Mucosa of stomach (tissue), 1 donor: ENCODE measurements around the gene CHP2.

ENCODE experiments used
- H3K27me3 ChIP-seq: one replicate; pipeline ENCODE4 v1.7.0; 2013; ENCODE audit warnings: mild to moderate bottlenecking, low read length; ENCODE audit not compliant: control insufficient read depth, insufficient read depth
- H3K36me3 ChIP-seq: one replicate; pipeline ENCODE4 v1.7.0; 2013; ENCODE audit warnings: low read length; ENCODE audit not compliant: control insufficient read depth, insufficient read depth
- H3K4me1 ChIP-seq: one replicate; pipeline ENCODE4 v1.7.0; 2013; ENCODE audit warnings: mild to moderate bottlenecking, low read length; ENCODE audit not compliant: control insufficient read depth, insufficient read depth
- H3K4me3 ChIP-seq: one replicate; pipeline ENCODE4 v1.7.0; 2013; ENCODE audit warnings: low read length
- H3K9ac ChIP-seq: one replicate; pipeline ENCODE4 v1.7.0; 2013; ENCODE audit warnings: mild to moderate bottlenecking, low read length, moderate library complexity
- H3K9me3 ChIP-seq: one replicate; pipeline ENCODE4 v1.7.0; 2013; ENCODE audit warnings: mild to moderate bottlenecking, low read length, moderate library complexity; ENCODE audit not compliant: control insufficient read depth
- donor health status: Pancreatic carcinoma.

The CHP2 gene

GRCh38 chr16:23753908-23754593 is 775 bp upstream of the CHP2 start:
- Histone ChIP-seq H3K27me3 (peaks cover 44% of the 10 kb centered on the region), H3K4me3 (no peak overlapping the region), H3K36me3 (no peaks in the 10 kb centered on the region), H3K9me3 (no peaks in the 10 kb centered on the region), H3K9ac (no peak overlapping the region), H3K4me1 (peaks cover 7% of the 10 kb centered on the region)

DNA sequence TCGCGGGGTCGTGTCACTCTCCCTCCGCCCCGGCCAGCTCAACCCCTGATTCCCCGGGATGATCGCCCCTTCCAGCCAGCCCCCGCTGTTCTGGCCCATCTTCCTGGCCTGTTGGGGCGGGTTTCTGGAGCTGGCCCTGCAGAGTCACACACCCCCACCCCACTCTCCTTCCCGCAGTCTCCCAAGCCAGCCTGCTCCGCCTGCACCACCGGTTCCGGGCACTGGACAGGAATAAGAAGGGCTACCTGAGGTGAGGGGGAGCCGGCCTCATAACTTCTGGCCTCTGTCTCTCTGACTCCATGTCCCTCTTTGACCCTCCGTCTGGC is 621 bp downstream of the CHP2 start:
- no peaks in the 10 kb centered on the region for H3K36me3 ChIP-seq
- H3K27me3 ChIP-seq, result peaks cover 44% of the 10 kb centered on the region
- H3K9ac ChIP-seq, result no peak overlapping the region
- no peaks in the 10 kb centered on the region for H3K9me3 ChIP-seq
- H3K4me1 ChIP-seq, result peaks cover 7% of the 10 kb centered on the region
- no peak overlapping the region for H3K4me3 ChIP-seq

GRCh38 chr16:23757116-23757515 is 2.3 kb downstream of the CHP2 start:
- Histone ChIP-seq H3K27me3 (peaks cover 44% of the 10 kb centered on the region), H3K4me3 (no peak overlapping the region), H3K36me3 (no peaks in the 10 kb centered on the region), H3K9ac (no peak overlapping the region), H3K4me1 (peaks cover 7% of the 10 kb centered on the region), H3K9me3 (no peaks in the 10 kb centered on the region)

GRCh38 chr16:23757937-23758619 is 3.3 kb downstream of the CHP2 start:
- Histone ChIP-seq H3K9ac (no peak overlapping the region), H3K4me1 (peaks cover 7% of the 10 kb centered on the region), H3K9me3 (no peaks in the 10 kb centered on the region), H3K27me3 (peaks cover 44% of the 10 kb centered on the region), H3K4me3 (no peak overlapping the region), H3K36me3 (no peaks in the 10 kb centered on the region)

DNA sequence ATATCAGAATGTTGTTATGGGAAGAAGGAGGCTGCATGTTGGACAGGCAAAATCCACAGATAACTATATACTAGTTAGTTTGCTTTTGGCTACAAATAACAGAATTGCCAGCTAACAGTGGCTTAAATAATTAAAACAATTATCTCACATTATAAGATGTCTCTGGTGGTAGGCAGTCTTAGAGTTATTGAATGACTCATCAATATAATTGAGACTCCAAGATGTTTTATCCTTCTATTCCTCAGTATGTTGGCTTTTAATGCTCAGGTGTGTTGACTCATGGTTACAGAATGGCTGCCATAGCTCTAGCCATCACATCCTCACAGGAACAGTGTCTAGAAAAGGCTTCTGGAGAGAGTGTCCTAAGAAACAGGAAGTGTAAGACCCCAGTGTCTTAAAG is 11.1 kb downstream of the CHP2 start:
- Histone ChIP-seq H3K9ac (no peak overlapping the region), H3K36me3 (no peaks in the 10 kb centered on the region), H3K4me1 (no peaks in the 10 kb centered on the region), H3K4me3 (no peak overlapping the region), H3K27me3 (no peaks in the 10 kb centered on the region), H3K9me3 (no peaks in the 10 kb centered on the region)

DNA sequence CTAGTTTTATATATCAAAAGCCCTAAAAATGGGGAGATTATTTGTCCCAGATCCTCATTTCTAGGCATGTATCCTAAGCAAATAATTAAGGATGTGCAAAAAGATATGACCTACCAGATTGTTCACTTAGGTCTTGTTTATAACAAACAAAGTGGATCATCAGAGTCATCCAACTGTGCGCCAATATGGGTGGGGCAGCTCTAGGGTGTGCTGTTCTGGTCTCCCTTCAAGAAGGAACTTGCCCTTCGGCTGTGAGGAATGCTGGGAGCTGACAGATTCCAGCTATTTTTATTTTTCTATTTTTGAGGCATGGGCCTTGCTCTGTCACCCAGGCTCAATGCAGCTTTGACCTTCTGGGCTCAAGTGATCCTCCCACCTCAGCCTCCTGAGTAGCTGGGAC is 13.8 kb downstream of the CHP2 start:
- H3K9me3 ChIP-seq, result no peaks in the 10 kb centered on the region
- H3K4me1 ChIP-seq, result no peaks in the 10 kb centered on the region
- H3K36me3 ChIP-seq, result no peaks in the 10 kb centered on the region
- H3K4me3 ChIP-seq, result no peak overlapping the region
- H3K9ac ChIP-seq, result no peak overlapping the region
- H3K27me3 ChIP-seq, result no peaks in the 10 kb centered on the region

DNA sequence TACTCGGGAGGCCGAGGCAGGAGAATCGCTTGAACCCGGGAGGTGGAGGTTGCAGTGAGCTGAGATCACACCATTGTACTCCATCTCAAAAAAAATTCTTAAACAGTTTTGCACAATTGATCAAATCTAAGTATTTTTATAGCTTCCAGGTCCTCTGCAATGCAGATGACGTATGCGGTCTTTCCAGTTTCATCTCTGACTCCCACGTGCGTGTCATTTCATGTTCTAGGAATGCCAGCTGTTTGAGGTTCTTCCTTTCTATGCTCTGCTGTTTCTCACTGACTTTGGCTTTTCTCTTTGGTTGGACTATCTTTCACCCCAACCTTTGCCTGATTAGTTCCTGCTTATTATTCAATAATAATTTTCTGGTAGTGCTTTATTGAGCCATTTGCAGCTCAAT is 16.2 kb downstream of the CHP2 start:
- no peaks in the 10 kb centered on the region for H3K9me3 ChIP-seq
- no peak overlapping the region for H3K4me3 ChIP-seq
- H3K9ac ChIP-seq, result no peak overlapping the region
- H3K36me3 ChIP-seq, result no peaks in the 10 kb centered on the region
- H3K4me1 ChIP-seq, result no peaks in the 10 kb centered on the region
- no peaks in the 10 kb centered on the region for H3K27me3 ChIP-seq

GRCh38 chr16:23771642-23772041 is 16.8 kb downstream of the CHP2 start:
- H3K9ac ChIP-seq, result no peak overlapping the region
- no peaks in the 10 kb centered on the region for H3K27me3 ChIP-seq
- no peaks in the 10 kb centered on the region for H3K4me1 ChIP-seq
- H3K36me3 ChIP-seq, result no peaks in the 10 kb centered on the region
- no peak overlapping the region for H3K4me3 ChIP-seq
- no peaks in the 10 kb centered on the region for H3K9me3 ChIP-seq

DNA sequence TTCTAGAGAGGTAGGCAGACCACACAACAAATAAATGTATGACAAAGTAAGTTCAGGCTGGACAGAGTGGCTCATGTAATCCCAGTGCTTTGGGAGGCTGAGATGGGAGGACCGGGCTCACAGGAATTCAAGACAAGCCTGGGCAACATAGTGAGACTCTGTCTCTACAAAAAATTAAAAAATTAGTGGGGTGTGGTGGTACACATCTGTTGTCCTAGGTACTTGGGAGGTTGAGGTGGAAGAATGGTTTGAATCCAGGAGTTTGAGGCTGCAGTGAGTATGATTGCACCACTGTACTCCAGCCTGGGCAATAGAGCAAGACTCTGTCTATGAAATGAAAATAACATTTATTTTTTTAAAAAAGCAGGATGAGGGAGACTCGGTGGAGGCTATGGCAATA is 18.5 kb downstream of the CHP2 start:
- H3K9ac ChIP-seq, result no peak overlapping the region
- H3K27me3 ChIP-seq, result no peaks in the 10 kb centered on the region
- no peaks in the 10 kb centered on the region for H3K9me3 ChIP-seq
- H3K36me3 ChIP-seq, result no peaks in the 10 kb centered on the region
- no peaks in the 10 kb centered on the region for H3K4me1 ChIP-seq
- no peak overlapping the region for H3K4me3 ChIP-seq

DNA sequence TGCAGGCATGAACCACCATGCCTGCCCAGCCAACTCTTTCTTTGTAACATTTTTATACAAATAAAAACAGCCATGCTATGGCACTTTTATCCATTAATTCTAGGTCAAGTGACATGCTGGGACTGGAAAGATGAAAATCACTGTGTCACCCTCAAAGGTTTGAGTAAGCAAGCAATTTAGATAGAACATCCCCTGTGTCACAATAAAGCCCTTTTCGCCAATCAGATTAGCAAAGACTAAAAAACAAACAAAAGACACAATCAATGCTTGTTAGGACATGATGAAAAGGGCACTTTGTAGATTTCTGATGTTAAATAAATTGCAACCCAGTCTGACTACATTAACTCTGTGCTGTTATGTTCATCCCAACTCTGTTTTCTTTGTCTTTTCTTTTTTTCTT is 26.4 kb downstream of the CHP2 start:
- H3K27me3 ChIP-seq, result peaks cover under 1% of the 10 kb centered on the region

GRCh38 chr16:23784811-23785447 is 30.1 kb downstream of the CHP2 start:
- Histone ChIP-seq H3K9me3 (no peaks in the 10 kb centered on the region), H3K4me1 (no peaks in the 10 kb centered on the region), H3K36me3 (no peaks in the 10 kb centered on the region), H3K9ac (no peak overlapping the region), H3K4me3 (no peak overlapping the region), H3K27me3 (peaks cover 5% of the 10 kb centered on the region)

More for the DNA sequence above, 26.4 kb downstream of the CHP2 start:
- Histone ChIP-seq H3K9ac (no peak overlapping the region), H3K36me3 (no peaks in the 10 kb centered on the region), H3K4me3 (no peak overlapping the region), H3K9me3 (no peaks in the 10 kb centered on the region), H3K4me1 (no peaks in the 10 kb centered on the region)

- H3K4me1 ChIP-seq, result no peaks in the 10 kb centered on the region
- H3K36me3 ChIP-seq, result no peaks in the 10 kb centered on the region
- no peaks in the 10 kb centered on the region for H3K9me3 ChIP-seq
- H3K4me3 ChIP-seq, result no peak overlapping the region
- peaks cover 5% of the 10 kb centered on the region for H3K27me3 ChIP-seq
- H3K9ac ChIP-seq, result no peak overlapping the region
Observed at GRCh38 chr16:23785842-23786241, 31.0 kb downstream of the CHP2 start.
